Mammary epithelial cell (primary cell): ENCODE measurements around the gene RNF103.
"Not testable (repeated sequence)": the region's sequence is repeated elsewhere in the genome, so short reads cannot be mapped to it uniquely, and the experiment has no call there.

ENCODE experiments used
- CTCF ChIP-seq, 2 donors: IDR thresholded peaks in 1 of 2; conservative IDR thresholded peaks in 1 of 2; 2 replicates each; pipeline ENCODE4 v1.5.1; 2011 to 2012; ENCODE audit warnings: inconsistent platforms in 2 of 2, low read length in 2 of 2, mild to moderate bottlenecking in 2 of 2, control low read depth in 1 of 2, low read depth in 1 of 2; ENCODE audit not compliant: insufficient read depth in 1 of 2; ENCODE audit errors: extremely low read depth in 1 of 2
- EZH2 ChIP-seq: IDR thresholded peaks from 2 replicates; pipeline ENCODE4 v1.6.1; 2012; ENCODE audit warnings: low read length, inconsistent platforms, borderline replicate concordance

- not testable (repeated sequence) for TF ChIP-seq CTCF (conservative IDR thresholded peaks at IDR 0.05 in 1 of 2, IDR thresholded peaks at IDR 0.05 in 1 of 2; ENCODE audit: extremely low read depth in 1 of 2, insufficient read depth in 1 of 2, low read depth in 1 of 2, low read length in 2 of 2); EZH2
Observed at GRCh38 chr2:86589701-86590100, 34.0 kb downstream of the RNF103 start.
